ENCODE data around the gene SLC25A36.
"Not testable (repeated sequence)": the region's sequence is repeated elsewhere in the genome, so short reads cannot be mapped to it uniquely, and the experiment has no call there.

DNA sequence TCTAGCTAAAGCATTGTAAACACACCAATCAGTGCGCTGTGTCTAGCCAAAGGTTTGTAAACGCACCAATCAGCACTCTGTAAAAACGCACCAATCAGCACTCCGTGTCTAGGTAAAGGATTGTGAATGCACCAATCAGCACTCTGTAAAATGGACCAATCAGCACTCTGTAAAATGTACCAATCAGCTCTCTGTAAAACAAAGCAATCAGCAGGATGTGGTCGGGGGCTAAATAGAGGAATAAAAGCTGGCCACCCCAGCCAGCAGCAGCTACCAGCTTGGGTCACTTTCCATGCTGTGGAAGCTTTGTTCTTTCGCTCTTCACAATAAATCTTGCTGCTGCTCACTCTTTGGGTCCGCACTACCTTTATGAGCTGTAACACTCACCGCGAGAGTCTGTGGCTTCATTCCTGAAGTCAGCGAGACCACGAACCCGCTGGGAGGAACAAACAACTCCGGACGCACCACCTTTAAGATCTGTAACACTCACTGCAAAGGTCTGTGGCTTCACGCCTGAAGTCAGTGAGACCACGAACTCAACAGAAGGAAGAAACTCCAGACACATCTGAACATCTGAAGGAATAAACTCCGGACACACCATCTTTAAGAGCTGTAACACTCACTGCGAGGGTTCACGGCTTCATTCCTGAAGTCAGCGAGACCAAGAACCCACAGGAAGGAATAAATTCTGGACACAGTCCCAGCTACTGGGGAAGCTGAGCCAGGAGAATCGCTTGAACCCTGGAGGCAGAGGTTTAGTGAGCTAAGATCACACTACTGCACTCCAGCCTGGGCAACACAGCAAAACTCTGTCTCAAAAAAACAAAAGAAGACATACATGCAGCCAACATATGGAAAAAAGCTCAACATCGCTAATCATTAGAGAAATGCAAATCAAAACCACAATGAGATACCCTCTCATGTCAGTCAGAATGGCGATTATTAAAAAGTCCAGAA lies 76.0 kb downstream of the SLC25A36 start:
- TF ChIP-seq, protein P1, sequence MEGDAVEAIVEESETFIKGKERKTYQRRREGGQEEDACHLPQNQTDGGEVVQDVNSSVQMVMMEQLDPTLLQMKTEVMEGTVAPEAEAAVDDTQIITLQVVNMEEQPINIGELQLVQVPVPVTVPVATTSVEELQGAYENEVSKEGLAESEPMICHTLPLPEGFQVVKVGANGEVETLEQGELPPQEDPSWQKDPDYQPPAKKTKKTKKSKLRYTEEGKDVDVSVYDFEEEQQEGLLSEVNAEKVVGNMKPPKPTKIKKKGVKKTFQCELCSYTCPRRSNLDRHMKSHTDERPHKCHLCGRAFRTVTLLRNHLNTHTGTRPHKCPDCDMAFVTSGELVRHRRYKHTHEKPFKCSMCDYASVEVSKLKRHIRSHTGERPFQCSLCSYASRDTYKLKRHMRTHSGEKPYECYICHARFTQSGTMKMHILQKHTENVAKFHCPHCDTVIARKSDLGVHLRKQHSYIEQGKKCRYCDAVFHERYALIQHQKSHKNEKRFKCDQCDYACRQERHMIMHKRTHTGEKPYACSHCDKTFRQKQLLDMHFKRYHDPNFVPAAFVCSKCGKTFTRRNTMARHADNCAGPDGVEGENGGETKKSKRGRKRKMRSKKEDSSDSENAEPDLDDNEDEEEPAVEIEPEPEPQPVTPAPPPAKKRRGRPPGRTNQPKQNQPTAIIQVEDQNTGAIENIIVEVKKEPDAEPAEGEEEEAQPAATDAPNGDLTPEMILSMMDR (IDR thresholded peaks at IDR 0.05), result not testable (repeated sequence)
- TF ChIP-seq POLR2A, EP300, POLR2AphosphoS5 (IDR thresholded peaks at IDR 0.05): not testable (repeated sequence)
